Astrocyte of the cerebellum (primary cell): ENCODE results near the gene CDC6.
A peak's percentile ranks its signal among the peaks of the same experiment; 100 is the strongest.

Experiments
- DNase-seq: peaks from one replicate; pipeline ENCODE4 v3.0.0-alpha.2; 2011; ENCODE audit warnings: low read depth
- H3K4me3 ChIP-seq: 2 replicates; pipeline ENCODE4 v1.5.1; 2011; ENCODE audit warnings: mild to moderate bottlenecking, low read depth, low read length, moderate library complexity
- CTCF ChIP-seq: IDR thresholded peaks from 2 replicates; pipeline ENCODE4 v1.5.1; 2012; ENCODE audit warnings: low read length, low read depth, moderate library complexity, mild to moderate bottlenecking; ENCODE audit errors: missing control alignments
- in situ Hi-C: cut with HindIII; loops from 2 replicates; pipeline ENCODE4 v1.10.0; 2017; ENCODE audit warnings: low sequenced_read_pairs

CDC6 gene

DNA sequence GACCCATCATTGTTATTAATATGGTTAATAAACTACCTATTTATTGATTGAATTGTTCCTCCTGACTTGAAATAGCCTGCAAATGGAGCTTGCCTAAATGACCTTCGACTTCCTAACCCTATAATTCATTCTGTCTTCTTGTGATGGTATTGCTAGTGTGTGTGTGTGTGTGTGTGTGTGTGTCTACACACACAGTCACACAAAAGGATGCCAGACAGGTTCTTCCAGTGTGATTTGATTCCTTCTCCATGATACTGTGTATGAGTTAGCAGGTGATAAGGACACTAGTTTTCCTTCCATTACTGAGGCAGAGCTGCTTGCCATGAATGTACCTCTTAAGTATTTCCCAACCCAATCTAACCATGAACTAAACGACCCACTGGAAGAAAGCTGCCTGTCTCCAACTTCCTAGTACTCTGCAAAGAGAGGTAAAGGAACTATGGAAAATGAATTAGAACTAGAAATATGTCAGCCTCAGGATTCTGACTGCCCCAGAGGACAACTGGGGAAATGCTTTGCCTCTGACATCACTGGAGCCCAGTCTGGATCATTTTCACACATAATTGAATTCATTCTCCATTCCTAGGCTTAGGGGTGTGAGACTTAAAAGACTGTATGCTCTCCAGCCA is 3.5 kb upstream of the CDC6 start:
- peak; percentile 93 for DNase-seq
- in situ Hi-C loops, result no loop called here
- TF ChIP-seq CTCF, result peak; percentile 57
- H3K4me3 ChIP-seq, result peak overlapping the region; percentile 30

DNA sequence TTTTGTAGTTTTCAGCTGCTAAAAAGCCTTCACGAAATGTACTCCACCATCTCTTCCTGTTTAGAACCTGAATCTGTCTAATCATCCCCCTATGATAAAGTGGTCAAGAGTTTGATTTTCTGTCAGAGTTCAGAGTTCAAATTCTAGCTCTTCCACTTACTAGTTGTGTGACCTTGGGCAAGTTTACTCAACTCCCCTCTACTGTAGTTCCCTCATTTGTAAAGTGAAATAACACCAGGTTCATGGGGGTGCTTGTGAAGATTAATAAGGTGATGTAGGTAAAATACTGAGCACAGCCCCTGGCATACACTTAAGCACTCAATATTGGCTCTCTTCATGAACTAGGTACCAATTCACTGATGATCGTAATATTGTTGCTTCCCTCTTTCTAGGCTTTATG is 1.2 kb upstream of the CDC6 start:
- DNase-seq, result no peak
- in situ Hi-C loops, result no loop called here
- H3K4me3 ChIP-seq, result no peak overlapping the region
- TF ChIP-seq CTCF, result no peak

- in situ Hi-C loops, result no loop called here
- H3K4me3 ChIP-seq, result peak overlapping the region; percentile 1
- no peak for DNase-seq
- TF ChIP-seq CTCF, result no peak
Observed at GRCh38 chr17:40287159-40287493, 553 bp upstream of the CDC6 start.

GRCh38 chr17:40290629-40291280 is 3.1 kb downstream of the CDC6 start:
- peak; percentile 70 for TF ChIP-seq CTCF
- in situ Hi-C loops, result no loop called here
- DNase-seq, result peak; percentile 83
- H3K4me3 ChIP-seq, result no peak overlapping the region

DNA sequence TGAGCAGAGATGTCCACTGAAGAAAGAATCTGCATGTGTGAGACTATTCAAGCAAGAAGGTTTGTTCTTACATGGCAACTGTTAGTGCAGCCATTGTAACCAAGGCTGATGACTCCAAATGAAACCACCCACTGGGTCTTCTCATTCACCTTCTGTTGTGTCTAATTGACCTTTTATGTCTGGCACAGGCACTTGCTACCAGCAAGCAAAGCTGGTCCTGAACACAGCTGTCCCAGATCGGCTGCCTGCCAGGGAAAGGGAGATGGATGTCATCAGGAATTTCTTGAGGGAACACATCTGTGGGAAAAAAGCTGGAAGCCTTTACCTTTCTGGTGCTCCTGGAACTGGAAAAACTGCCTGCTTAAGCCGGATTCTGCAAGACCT is 3.6 kb downstream of the CDC6 start:
- no peak for TF ChIP-seq CTCF
- H3K4me3 ChIP-seq, result no peak overlapping the region
- no peak for DNase-seq
- in situ Hi-C loops, result no loop called here

DNA sequence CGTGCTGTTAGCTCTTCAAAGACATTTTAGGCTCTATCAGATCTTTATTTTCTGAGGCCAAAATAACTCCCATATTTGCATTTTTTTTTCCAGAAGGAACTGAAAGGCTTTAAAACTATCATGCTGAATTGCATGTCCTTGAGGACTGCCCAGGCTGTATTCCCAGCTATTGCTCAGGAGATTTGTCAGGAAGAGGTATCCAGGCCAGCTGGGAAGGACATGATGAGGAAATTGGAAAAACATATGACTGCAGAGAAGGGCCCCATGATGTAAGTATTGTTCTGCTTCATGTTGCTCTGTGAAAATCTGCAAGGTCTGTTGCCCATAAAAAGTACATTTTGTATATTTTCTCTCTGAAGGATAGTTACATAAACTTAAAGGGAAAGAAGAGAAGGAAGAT is 5.7 kb downstream of the CDC6 start:
- no peak overlapping the region for H3K4me3 ChIP-seq
- DNase-seq, result no peak
- TF ChIP-seq CTCF, result no peak
- in situ Hi-C loops, result no loop called here
